Pons (tissue), 1 donor: ENCODE data around the gene KRTAP5-4.
"Not testable (repeated sequence)": the region's sequence is repeated elsewhere in the genome, so short reads cannot be mapped to it uniquely, and the experiment has no call there.

ENCODE experiments used
- DNase-seq: peaks from one replicate; pipeline ENCODE4 v3.0.0-alpha.2; 2016; ENCODE audit warnings: low spot score

KRTAP5-4 gene, protein sequence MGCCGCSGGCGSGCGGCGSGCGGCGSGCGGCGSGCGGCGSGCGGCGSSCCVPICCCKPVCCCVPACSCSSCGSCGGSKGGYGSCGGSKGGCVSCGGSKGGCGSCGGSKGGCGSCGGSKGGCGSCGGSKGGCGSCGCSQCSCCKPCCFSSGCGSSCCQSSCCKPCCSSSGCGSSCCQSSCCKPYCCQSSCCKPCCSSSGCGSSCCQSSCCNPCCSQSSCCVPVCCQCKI

DNA sequence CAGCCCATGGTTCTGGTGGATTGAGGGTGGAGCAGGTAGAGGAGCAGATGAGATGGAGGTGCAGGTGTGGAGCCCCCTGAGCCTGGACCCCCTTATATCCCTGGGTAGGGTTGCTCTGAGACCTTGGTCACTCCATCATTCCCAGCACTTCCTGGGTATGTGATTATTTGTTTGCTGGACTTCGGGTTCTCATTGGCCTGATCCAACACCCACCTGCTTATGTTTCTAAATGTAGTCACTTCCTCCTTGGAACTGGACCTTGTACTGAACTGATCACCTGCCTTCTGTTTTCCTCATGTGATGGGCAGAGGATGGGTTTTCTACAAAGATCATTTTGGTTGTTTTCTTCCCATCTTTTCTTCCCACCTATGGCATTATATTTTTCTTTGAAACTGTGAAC lies at the start of gene KRTAP5-4:
TSS of gene KRTAP5-4 (minus strand) at position 53 of the 400 bp plus-strand sequence. CDS start at position 8, 45 bp downstream.
- DNase-seq: no peak

DNA sequence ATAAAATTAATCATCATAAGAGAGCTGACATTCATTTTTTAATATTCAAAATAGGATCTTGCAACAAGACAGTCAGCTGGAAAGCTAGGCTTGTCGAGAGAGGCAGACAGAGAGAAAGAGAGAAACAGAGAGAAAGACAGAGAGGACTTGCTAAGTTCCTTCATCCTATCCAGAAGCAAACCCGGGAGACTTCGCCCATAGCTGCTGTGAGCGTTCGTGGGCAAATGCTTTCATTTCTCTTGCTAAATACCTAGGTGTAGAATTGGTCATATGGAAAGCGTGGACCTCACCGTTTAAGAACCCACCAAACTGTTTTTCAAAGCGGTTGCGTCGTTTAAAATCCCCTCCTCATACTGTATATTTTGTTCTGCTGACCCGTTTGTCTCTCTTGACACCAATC lies 49.7 kb upstream of the KRTAP5-4 start:
- no peak for DNase-seq

DNA sequence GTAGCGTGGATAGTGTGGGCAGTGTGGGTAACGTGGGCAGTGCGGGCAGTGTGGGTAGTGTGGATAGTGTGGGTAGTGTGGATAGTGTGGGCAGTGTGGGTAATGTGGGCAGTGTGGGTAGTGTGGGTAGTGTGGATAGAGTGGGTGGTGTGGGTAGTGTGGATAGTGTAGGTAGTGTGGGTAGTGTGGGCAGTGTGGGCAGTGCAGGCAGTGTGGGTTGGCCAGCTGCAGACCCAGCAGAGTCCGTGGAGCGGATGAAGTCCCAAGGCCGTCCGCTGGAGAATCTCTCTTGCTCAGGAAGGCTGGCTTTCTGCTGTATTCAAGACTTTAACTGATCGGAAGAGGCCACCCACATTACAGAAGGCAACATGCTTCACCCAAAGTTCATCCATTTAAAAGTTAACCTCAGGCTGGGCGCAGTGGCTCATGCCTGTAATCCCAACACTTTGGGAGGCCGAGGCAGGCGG lies 49.0 kb upstream of the KRTAP5-4 start:
- no peak for DNase-seq

DNA sequence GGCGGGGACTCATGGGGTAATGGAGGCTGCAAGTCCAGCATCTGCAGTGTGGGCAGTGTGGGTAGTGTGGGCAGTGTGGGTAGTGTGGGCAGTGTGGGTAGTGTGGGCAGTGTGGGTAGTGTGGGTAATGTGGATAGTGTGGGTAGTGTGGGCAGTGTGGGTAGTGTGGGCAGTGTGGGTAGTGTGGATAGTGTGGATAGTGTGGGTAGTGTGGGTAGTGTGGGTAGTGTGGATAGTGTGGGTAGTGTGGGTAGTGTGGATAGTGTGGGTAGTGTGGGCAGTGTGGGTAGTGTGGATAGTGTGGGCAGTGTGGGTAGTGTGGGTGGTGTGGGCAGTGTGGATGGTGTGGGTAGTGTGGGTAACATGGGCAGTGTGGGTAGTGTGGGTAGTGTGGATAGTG lies 48.5 kb upstream of the KRTAP5-4 start:
- not testable (repeated sequence) for DNase-seq

DNA sequence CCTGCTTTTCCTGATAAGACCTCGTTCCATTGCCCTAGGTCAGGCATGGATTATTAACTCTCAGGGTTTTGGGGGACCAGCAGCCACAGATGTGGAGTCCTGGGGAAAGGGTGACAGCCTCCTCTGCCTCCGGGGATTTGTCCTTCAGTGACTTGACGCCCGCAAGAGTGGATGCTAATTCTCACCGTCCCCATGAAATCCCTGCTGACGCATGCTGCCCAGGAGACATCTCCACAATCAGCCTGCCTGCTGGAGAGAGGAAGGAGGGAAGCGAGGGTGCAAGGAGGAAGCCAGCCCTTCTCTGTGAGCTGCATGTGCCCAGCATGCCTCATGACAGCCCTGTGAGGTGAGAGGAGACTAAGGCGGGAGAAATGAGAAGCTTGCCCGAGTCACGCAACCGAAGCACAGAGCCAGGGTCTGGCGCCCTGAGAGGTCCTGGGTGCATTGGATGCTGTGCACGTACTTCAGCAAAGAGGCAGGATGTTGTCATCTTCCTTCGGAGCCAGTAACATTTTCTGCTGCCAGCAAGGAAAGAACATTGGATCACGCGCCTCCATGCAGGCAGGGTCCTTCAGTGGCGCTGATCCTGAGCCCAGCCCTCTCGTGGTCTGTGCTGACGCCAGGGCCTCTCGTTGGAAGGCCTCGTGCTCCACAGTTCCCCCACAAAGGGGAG lies 47.7 kb upstream of the KRTAP5-4 start:
- no peak for DNase-seq

DNA sequence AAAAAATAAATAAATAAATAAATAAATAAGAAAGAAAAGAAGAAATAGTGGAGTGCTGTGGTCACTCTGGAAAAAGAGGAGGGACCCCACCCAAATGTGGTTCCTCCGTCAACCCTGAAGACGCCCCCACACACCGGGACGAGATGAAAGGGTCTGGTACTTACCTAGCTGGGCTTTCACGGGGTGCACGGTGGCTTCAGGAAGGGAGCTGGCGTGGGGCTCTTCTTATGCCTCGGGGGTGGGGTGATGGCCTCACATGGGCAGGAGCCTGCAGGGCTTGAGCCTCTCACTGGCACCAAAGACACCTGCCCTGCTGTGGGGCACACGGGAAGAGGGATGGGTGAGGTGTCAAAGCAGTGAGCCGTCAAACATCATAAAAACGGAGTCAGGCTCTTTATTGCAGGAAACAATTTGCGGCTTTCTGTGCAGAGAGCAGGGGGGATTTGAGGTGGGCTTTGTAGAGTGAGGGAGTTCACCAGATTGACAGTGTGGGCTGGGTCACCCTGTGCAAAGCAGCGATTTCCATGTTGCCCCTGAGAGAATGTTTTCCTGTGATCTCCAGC lies 47.1 kb upstream of the KRTAP5-4 start:
- no peak for DNase-seq

DNA sequence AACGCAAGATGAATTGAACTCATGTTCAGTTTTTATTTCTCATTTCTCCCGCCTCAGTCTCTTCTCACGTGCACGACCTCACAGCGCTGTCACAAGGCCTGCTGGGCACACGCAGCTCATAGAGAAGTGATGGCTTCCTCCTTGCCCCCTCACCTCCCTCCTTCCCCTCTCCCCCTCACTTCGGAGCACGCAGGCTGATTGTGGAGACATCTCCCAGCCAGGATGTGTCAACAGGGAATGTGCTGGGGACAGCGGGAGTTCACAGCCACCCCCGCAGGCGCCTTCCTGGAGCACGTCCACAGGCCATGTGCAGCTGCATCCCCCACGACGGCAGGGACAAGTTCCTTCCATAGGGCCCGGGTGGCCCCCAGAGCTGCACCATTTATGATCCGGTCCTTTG lies 46.0 kb upstream of the KRTAP5-4 start:
- no peak for DNase-seq

DNA sequence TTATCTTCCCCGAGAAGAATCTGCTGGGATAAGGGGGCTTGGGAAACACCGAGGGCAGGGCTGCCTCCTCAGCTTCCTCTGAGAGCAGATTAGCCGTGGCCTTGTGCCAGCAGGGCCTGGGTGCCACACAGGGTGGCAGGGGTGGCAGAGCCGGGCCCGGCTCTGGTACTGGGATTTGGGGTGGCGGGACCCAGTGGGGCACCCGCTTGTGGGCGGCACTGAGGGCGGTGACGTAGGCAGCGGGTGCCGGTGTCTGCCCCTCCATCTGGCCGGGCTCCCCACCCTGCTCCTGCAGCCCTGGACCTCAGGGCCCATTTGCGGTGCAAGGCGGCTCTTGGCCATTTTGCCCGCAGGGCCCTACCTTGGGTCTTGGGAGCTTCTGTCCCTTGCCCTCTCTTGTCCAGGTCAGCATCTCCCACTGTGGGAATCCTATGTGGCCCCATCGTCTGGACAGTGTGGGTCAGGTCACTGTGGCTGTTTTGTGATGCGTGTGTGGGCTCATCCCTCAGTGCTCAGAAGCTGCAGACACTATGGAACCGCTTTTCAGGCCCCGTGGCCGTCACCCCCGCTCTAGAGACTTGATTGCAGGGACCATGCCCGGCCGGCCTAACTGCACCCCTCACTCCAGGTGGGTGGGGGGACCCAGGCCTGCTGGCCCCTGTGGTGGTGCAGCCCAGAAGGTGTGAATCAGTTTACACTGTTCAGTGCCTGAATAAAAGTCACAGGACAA lies 45.3 kb upstream of the KRTAP5-4 start:
- DNase-seq: no peak

DNA sequence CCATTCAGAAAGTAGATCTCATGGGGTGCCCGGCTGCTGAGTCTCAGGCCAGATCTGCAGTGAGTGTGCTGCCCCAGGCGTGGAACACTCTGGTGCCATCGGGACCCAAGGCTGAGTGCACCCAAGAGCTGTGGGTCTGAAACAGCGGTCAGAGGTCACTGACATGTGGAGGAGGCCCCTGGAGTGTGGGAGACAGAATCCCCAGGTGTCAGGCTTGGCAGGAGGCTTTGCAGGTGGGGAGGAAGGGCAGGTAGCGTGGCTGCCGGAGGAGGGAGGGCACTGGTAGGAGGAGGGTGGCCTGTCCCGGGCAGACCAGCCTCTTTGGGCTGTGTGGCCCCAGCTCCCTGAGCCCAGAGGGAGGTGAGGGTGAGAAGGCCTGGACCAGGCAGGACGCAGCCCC lies 43.4 kb upstream of the KRTAP5-4 start:
- no peak for DNase-seq

DNA sequence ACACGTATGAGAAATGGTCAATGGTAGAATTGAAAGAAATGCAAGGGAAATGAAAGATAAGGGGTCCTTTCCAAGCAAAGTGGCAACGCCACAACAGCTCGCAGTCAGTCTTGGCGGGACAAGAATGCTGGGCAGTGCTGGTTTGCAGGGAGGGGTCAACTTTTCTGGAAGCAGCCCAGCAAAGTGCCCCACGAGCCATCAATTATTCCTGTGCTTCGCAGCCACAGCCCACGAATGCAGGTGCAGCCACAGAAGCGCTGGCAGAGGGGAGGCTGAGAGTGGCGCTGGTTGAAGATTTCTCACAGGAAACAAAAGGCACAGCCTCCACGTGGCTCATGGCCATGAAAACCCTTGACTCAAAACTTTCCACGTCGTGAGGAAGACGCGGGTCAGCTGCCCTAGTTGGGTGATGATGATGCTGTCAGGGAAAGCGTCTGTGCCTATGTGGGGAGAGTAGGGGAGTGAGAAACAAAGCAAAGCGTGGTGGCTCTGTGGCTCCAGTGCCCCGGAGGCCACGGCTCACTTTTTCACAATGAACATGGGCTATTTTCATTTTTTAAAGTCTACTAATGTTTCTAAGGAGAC lies 40.9 kb upstream of the KRTAP5-4 start:
- DNase-seq: not testable (repeated sequence)

DNA sequence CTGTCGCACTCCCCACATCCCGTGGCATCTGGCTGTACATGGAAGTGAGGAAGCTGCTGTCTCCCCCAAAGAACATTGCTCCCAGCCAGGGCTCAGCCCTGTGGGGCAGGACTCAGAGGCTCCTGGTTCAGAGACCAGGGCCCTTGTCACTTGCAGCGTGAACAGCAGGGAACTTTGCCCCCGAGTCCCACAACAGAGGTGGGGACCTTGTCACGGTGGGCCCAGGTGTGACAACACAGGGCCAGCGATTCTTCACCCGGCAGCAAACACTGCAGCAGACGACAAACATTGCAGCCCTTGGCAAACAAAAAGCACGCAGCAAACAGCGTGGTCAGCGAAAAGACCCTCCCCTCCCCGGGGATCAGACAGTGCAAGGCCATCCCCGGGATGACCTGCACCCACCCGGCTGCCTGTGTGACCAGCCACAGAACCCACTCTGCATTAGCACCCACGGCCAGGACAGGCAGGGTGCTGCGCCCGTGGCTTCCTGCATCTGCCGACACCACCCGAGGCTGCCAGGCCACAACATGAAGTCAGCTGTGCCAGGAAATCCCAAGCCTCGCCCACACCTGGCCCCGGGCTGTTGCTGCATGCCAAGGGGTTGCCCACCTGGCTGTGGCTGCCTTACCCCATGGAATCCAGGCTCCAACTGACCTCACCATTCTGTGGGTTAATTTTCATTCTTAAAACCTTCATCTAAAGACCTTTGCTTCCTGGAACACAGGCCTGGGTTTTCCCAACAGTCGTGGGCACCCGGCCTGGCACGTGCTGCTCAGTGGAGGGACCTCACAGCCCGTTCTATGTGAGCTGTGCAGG lies 39.7 kb upstream of the KRTAP5-4 start:
- not testable (repeated sequence) for DNase-seq

DNA sequence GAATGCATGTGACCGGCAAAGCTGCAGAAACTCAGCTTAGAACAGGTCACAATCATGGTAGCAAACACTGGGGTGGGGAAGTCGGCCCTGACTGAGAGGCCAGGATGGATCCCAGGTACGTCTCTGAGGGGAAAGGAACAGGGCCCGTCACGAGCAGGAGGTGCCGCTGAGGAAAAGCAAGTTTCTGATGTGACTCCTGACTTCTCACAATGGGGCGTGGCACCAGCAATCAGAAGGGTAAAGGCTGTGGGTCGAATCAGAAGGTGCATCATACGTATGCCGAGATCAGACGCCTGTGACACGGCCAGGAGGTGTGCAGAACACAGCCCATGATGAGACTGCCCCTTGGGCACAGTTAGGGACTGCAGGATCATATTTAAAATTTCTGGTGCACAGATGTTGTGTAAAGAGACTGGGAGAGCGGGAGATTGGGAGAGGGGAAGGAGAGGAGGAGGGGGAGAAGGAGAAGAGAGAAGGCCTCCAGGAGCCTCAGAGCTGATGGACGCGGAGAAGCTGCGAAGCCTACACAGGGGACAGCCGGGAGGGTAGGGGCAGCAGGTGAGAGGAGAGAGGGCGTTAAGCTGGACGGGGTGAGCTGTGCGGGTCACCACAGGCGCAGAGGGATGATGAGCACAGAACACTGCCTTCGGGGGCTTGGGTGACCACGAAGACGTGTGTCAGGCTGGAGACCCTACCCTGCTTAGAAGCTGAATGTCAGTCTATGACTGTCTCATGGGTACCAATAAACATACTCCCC lies 38.4 kb upstream of the KRTAP5-4 start:
- DNase-seq: no peak

DNA sequence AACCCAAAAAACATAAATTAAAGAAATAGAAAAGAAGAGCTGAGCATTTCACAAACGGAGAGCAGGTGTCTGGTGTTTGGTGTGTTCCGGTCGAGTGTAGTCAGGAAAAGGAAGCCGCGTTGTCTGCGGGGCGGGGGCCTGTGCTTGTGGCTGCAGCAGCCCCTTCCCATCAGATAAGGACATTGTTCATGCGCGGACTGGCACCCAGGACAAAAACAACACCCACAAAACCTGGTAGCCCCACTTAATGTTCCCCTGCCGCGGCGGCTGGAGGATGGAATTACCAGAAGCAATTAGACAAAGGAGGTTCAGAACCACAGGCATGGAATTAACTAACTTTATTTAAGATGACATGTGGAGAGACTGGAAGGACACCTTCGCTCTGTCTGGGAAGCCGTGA lies 37.6 kb upstream of the KRTAP5-4 start:
- no peak for DNase-seq

DNA sequence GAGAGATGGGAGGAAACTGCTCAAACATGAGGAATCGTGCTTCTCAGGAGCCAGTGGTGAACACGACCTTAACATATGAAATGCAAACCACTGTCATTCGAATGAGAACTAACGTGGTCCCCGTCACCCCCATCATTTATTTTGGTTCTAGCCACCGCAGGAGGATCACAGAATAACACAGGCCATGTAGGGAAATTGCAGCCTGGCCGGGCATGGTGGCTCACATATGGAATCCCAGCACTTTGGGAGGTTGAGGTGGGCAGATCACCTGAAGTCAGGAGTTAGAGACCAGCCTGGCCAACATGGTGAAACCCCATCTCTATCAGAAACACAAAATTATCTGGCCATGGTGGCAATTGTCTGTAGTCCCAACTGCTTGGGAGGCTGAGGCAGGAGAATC lies 34.7 kb upstream of the KRTAP5-4 start:
- DNase-seq: no peak

DNA sequence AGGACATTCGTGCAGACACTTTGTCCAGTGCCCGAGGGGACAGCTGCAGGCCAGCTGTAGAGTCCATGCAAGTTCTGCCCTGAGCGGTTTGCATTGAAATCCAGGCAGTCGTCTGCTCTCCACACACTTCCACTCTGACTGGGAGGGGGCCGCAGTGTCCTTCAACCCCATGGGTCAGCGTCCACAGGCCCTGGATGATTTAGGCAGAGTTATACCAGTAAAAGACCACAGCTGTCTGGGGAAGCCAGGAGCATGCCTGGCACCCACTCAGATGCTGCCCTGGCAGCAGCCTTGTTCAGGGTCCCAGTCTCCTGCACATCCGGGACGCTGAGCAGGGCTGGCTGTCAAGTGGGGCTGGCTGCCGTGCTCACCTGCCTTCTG lies 34.1 kb upstream of the KRTAP5-4 start:
- no peak for DNase-seq

DNA sequence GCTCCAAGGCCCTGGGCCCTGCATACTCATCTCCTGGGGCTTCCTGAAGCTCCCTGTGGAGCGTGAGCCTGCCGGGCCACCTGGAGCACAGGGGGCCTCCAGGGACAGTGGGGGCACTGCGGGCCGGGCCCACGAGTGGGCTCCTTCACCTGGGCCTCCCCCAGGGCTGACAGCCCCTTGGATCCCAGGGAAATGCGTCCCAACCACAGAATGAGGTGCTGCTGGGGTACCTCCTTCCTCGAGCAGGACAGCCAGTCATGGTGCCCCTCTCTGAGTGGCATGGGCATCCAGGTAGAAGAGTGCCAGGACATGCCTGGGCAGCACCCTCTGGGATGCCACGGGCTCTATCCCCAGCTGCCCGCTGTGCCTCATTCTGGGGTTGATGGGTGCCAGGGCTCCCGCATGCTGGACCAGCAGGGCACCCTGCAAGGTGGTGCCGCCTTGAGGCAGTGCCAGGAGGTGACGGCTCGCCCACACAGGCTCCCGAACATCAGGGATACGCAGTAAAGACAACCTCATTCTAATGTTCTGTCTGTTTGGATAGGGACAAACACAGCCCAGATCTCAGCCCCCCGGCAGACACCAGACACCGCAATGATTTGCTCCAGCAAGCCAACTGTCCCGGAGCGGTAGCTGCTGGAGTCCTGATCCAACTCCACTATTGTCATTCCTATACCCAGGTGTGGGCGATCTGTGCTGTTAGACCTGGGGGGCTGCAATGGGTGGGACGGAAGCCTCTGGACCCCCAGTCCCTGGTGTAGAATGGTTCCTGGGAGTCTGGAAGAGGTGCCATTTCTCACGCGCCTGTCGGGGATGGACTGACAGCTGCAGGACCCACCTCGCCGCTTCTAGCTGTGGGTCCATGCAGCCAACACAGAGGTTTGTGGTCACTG lies 33.5 kb upstream of the KRTAP5-4 start:
- DNase-seq: no peak

DNA sequence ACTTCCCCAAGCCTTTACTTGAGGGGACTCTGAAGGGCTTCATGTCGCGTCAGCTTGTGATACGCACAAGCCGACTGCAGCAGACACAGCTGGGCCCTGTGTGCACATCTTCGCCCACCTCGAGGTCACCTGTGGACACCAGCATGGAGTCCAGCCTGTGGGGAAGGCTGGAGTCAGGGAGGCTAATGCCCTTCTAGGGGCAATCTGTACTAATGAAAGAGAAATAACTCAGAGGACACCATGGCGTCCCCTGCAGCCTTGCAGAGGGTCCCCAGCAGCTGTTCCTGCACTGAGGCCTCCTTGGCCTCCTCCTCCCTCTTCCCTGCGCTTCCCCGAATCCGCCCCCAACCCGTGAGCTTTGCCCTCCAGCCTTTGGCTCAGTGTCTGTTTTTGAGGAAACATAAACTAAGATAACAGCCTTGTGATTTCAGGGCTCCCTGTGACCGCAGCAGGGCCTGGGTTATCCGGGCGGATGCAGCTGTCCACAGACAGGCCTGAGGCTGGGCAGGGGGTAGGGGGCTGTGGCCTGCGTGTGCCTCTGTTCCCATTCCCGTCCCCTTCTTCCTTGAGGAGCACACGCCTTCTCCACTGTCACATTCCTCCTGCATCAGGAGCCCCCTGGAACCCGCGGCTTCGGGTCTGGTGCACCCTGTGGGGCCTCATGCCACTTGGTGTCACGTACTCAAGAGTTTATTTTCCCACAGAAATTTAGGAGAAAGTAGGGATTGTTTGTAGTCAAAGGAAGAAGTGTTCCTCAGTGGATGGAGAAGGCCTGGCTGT lies 32.6 kb upstream of the KRTAP5-4 start:
- no peak for DNase-seq

DNA sequence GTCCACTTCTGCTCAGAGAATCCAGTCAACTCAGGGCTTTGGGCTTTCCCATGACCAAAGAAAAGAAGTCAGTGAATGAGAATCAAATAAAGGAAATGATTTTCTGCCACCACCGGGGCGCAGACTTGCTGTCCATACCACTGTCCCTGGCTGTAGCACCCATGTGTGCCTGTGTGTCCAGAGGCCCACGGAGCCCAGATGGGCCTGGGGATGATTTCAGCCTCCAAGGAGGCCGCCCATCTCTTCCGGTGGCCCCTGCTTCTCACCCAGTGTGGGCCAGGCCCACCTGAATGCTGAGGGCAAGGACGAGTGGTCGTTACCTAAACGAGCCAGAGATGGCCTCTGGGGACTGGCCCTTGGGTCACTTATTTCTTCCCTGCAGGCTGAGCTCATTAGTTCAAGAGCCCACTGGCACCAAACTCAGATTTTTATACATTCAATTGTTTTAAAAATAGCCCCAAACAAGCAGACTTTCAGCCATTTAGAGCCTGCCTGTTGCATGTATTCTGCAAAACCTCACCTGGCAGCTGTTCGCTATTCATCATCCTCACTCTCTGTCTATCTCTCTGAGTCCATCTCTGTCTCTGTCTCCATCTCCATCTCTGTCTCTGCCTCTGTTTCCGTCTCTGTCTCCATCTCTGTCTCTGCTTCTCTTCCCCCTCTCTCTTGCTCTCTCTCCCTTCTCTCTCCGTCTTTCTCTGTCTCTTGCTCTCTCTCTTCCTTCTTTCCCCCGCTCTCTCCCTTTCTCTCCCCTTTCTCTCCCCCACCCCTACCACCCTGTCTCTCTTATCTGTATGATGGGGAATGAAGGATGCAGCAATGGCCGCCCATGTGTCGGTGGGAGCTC lies 31.8 kb upstream of the KRTAP5-4 start:
- no peak for DNase-seq
